Liver (tissue), 9 donors: ENCODE measurements around the gene WWP2. TPM values are rescaled to one million over a fixed set of nuclear protein-coding genes. Genes with fewer than 3 reads are reported as not detected.
A peak's percentile ranks its signal among the peaks of the same experiment; 100 is the strongest.

Source experiments
- DNase-seq: peaks from one replicate; pipeline ENCODE4 v3.0.0-alpha.2; 2017; ENCODE audit warnings: low spot score
- H3K27ac ChIP-seq, 2 donors: one replicate each; pipeline ENCODE4 v1.7.0; 2013; ENCODE audit warnings: inconsistent platforms in 2 of 2, low read length in 2 of 2, control low read depth in 1 of 2, low read depth in 1 of 2, mild to moderate bottlenecking in 1 of 2
- H3K27me3 ChIP-seq, 4 donors: one replicate each; pipeline versions ENCODE4 v1.6.1 to v1.7.0; 2013; ENCODE audit warnings: low read length in 3 of 4, inconsistent platforms in 1 of 4, mild to moderate bottlenecking in 1 of 4, moderate library complexity in 1 of 4; ENCODE audit not compliant: control insufficient read depth in 4 of 4, insufficient read depth in 4 of 4
- H3K36me3 ChIP-seq, 4 donors: one replicate each; pipeline versions ENCODE4 v1.6.1 to v1.7.0; 2013; ENCODE audit warnings: low read length in 3 of 4, mild to moderate bottlenecking in 3 of 4, low read depth in 1 of 4, moderate library complexity in 1 of 4; ENCODE audit not compliant: control insufficient read depth in 4 of 4, insufficient read depth in 3 of 4
- H3K4me1 ChIP-seq, 4 donors: one replicate each; pipeline versions ENCODE4 v1.6.1 to v1.7.0; 2013; ENCODE audit warnings: low read length in 3 of 4, mild to moderate bottlenecking in 3 of 4, moderate library complexity in 1 of 4; ENCODE audit not compliant: control insufficient read depth in 4 of 4, insufficient read depth in 4 of 4
- H3K4me3 ChIP-seq, 3 donors: one replicate each; pipeline versions ENCODE4 v1.6.1 to v1.7.0; 2013; ENCODE audit warnings: low read length in 3 of 3, control low read depth in 1 of 3, low read depth in 1 of 3, mild to moderate bottlenecking in 1 of 3
- H3K9ac ChIP-seq, 2 donors: one replicate each; pipeline ENCODE4 v1.7.0; 2013; ENCODE audit warnings: low read length in 2 of 2, mild to moderate bottlenecking in 2 of 2, moderate library complexity in 2 of 2, control low read depth in 1 of 2, low read depth in 1 of 2
- H3K9me3 ChIP-seq, 4 donors: one replicate each; pipeline versions ENCODE4 v1.6.1 to v1.7.0; 2013; ENCODE audit warnings: low read length in 3 of 4; ENCODE audit not compliant: control insufficient read depth in 4 of 4
- FOXA1 ChIP-seq: IDR thresholded peaks from 2 replicates; pipeline ENCODE4 v1.6.1; 2016; ENCODE audit warnings: antibody characterized with exemption
- FOXA2 ChIP-seq: IDR thresholded peaks from 2 replicates; pipeline ENCODE4 v1.6.1; 2016; ENCODE audit warnings: antibody characterized with exemption
- GABPA ChIP-seq, 2 donors: IDR thresholded peaks in 1 of 2; conservative IDR thresholded peaks in 1 of 2; 2 replicates each; pipeline ENCODE4 v1.6.1; 2016; ENCODE audit warnings: antibody characterized with exemption in 2 of 2, mild to moderate bottlenecking in 1 of 2, moderate library complexity in 1 of 2
- HNF4A ChIP-seq, 2 donors: conservative IDR thresholded peaks; 2 replicates each; pipeline ENCODE4 v1.6.1; 2016; ENCODE audit warnings: antibody characterized with exemption in 2 of 2, mild to moderate bottlenecking in 2 of 2
- HNF4G ChIP-seq: IDR thresholded peaks from 2 replicates; pipeline ENCODE4 v1.6.1; 2016; ENCODE audit warnings: antibody characterized with exemption
- JUND ChIP-seq, 2 donors: IDR thresholded peaks; 2 replicates each; pipeline ENCODE4 v1.6.1; 2016; ENCODE audit warnings: antibody characterized with exemption in 2 of 2
- NR2F2 ChIP-seq: IDR thresholded peaks from 2 replicates; pipeline ENCODE4 v1.6.1; 2016; ENCODE audit warnings: antibody characterized with exemption
- RAD21 ChIP-seq, 2 donors: IDR thresholded peaks; 2 replicates each; pipeline ENCODE4 v1.6.1; 2016; ENCODE audit warnings: antibody characterized with exemption in 2 of 2, mild to moderate bottlenecking in 2 of 2
- RXRA ChIP-seq, 2 donors: IDR thresholded peaks; 2 replicates each; pipeline ENCODE4 v1.6.1; 2017 to 2018; ENCODE audit warnings: antibody characterized with exemption in 2 of 2, mild to moderate bottlenecking in 1 of 2
- SP1 ChIP-seq: IDR thresholded peaks from 2 replicates; pipeline ENCODE4 v1.6.1; 2018; ENCODE audit warnings: antibody characterized with exemption, mild to moderate bottlenecking
- TAF1 ChIP-seq: conservative IDR thresholded peaks from 2 replicates; pipeline ENCODE4 v1.6.1; 2016; ENCODE audit warnings: antibody characterized with exemption, mild to moderate bottlenecking
- YY1 ChIP-seq: IDR thresholded peaks from 2 replicates; pipeline ENCODE4 v1.6.1; 2016; ENCODE audit warnings: antibody characterized with exemption, mild to moderate bottlenecking
- WGBS: extraction: QIAGEN DNeasy Blood & Tissue Kit; methylation state at CpG from one replicate; pipeline ENCODE4 v1.1.7; 2013; 5-methylcytosine and 5-hydroxymethylcytosine counted together
- polyA plus RNA-seq, 2 donors: library from polyadenylated mRNA; stranded (reverse) in 1 of 2; unstranded in 1 of 2; fragments of 200-250 nt in 1 of 2; fragments of >200 nt in 1 of 2; fragmentation: Nextera tagmentation in 1 of 2; extraction: Ambion mirVana in 1 of 2; gene quantifications; one replicate each; pipeline versions ENCODE4 v1.2.1 to v1.2.3, GENCODE V29; 2013 to 2015
- total RNA-seq, 2 donors: library from RNA; depleted of rRNA; stranded (reverse); fragments of >200 nt; gene quantifications; one replicate each; pipeline ENCODE4 v1.2.3, GENCODE V29; 2014
- TF ChIP-seq, protein P1 (sequence below): IDR thresholded peaks from 2 replicates; pipeline ENCODE4 v1.6.1; 2016; ENCODE audit warnings: antibody characterized with exemption
- TF ChIP-seq, protein P2 (sequence below): fragments of 150-350 bp; IDR thresholded peaks from 2 replicates; pipeline ENCODE4 v1.5.1; 2017; ENCODE audit warnings: improper control_type of control experiment, low read depth, low read length; ENCODE audit not compliant: missing input control
- TF ChIP-seq, protein P3 (sequence below): IDR thresholded peaks from 2 replicates; pipeline ENCODE4 v1.6.1; 2016; ENCODE audit warnings: antibody characterized with exemption, mild to moderate bottlenecking
- TF ChIP-seq, protein P4 (sequence below): IDR thresholded peaks from 2 replicates; pipeline ENCODE4 v1.6.1; 2016; ENCODE audit warnings: antibody characterized with exemption
- TF ChIP-seq, protein P5 (sequence below): IDR thresholded peaks from 2 replicates; pipeline ENCODE4 v1.6.1; 2016; ENCODE audit warnings: antibody characterized with exemption
- donor health status: healthy.
- donor health status: healthy.
- donor health status: healthy.
- donor health status: healthy.
- donor health status: healthy.

WWP2 gene
- total and polyA plus RNA-seq, 4 donors: 8.6 to 22.7 (median 13.6) TPM

DNA sequence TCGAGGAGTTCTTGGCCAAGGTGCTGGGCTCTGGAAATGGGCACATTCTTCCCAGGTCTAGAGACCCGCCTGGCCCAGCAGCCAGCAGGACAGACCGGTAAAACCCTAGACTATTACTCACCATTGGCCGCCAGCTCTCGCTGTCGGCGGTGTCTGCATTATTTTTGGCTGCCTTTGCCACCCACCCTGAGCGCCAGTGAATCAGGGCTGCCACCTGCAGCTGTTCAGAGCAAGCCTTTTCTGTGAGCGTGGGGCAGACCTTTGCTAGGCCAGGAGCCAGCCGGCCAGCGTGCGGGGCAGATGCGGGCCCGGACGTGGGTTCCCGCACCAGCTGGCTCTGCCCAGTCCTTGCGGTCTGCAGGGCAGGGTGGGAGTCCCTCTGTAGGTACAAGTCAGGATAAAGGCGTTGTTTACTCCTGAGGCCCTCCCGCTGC lies 173.2 kb downstream of the WWP2 start:
- no peaks in the 10 kb centered on the region for H3K9me3 ChIP-seq
- DNase-seq: no peak
- TF ChIP-seq SP1 (no peak), JUND (IDR thresholded peaks at IDR 0.05) (no peak), GABPA (IDR thresholded peaks at IDR 0.05 in 1 of 2, conservative IDR thresholded peaks at IDR 0.05 in 1 of 2) (no peak), RAD21 (IDR thresholded peaks at IDR 0.05) (no peak), FOXA1 (no peak)
- TF ChIP-seq, protein P1, sequence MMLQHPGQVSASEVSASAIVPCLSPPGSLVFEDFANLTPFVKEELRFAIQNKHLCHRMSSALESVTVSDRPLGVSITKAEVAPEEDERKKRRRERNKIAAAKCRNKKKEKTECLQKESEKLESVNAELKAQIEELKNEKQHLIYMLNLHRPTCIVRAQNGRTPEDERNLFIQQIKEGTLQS: no peak
- TF ChIP-seq, protein P2, sequence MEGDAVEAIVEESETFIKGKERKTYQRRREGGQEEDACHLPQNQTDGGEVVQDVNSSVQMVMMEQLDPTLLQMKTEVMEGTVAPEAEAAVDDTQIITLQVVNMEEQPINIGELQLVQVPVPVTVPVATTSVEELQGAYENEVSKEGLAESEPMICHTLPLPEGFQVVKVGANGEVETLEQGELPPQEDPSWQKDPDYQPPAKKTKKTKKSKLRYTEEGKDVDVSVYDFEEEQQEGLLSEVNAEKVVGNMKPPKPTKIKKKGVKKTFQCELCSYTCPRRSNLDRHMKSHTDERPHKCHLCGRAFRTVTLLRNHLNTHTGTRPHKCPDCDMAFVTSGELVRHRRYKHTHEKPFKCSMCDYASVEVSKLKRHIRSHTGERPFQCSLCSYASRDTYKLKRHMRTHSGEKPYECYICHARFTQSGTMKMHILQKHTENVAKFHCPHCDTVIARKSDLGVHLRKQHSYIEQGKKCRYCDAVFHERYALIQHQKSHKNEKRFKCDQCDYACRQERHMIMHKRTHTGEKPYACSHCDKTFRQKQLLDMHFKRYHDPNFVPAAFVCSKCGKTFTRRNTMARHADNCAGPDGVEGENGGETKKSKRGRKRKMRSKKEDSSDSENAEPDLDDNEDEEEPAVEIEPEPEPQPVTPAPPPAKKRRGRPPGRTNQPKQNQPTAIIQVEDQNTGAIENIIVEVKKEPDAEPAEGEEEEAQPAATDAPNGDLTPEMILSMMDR: no peak
- TF ChIP-seq, protein P3, sequence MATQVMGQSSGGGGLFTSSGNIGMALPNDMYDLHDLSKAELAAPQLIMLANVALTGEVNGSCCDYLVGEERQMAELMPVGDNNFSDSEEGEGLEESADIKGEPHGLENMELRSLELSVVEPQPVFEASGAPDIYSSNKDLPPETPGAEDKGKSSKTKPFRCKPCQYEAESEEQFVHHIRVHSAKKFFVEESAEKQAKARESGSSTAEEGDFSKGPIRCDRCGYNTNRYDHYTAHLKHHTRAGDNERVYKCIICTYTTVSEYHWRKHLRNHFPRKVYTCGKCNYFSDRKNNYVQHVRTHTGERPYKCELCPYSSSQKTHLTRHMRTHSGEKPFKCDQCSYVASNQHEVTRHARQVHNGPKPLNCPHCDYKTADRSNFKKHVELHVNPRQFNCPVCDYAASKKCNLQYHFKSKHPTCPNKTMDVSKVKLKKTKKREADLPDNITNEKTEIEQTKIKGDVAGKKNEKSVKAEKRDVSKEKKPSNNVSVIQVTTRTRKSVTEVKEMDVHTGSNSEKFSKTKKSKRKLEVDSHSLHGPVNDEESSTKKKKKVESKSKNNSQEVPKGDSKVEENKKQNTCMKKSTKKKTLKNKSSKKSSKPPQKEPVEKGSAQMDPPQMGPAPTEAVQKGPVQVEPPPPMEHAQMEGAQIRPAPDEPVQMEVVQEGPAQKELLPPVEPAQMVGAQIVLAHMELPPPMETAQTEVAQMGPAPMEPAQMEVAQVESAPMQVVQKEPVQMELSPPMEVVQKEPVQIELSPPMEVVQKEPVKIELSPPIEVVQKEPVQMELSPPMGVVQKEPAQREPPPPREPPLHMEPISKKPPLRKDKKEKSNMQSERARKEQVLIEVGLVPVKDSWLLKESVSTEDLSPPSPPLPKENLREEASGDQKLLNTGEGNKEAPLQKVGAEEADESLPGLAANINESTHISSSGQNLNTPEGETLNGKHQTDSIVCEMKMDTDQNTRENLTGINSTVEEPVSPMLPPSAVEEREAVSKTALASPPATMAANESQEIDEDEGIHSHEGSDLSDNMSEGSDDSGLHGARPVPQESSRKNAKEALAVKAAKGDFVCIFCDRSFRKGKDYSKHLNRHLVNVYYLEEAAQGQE: no peak

DNA sequence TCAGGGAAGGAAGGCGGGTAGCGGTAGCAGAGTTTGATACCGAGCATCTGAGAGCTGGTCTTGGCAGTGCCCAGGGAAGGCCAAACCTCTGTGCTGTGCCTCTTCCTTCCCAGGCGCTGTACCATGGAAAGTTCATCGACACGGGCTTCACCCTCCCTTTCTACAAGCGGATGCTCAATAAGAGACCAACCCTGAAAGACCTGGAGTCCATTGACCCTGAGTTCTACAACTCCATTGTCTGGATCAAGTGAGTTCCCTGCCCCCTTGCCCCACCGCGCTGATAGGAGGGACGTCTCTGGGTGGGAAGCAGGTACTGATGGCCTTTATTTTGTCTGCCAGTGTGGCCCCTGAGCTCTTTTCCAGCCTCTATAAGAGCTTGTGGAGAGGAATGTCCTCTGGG lies 173.6 kb downstream of the WWP2 start:
- no peak for TF ChIP-seq GABPA (IDR thresholded peaks at IDR 0.05 in 1 of 2, conservative IDR thresholded peaks at IDR 0.05 in 1 of 2)
- peak; percentile 60 to 80 for TF ChIP-seq RXRA (IDR thresholded peaks at IDR 0.05)
- no peak for TF ChIP-seq FOXA2
- no peak overlapping the region for H3K27ac ChIP-seq
- peaks cover 0 to 3% (median 0%) of the 10 kb centered on the region in 4 donors for H3K4me1 ChIP-seq
- H3K4me3 ChIP-seq: no peak overlapping the region
- no peaks in the 10 kb centered on the region for H3K27me3 ChIP-seq
- whole genome bisulfite sequencing: 82% methylated on average over 10 of the region's 10 CpGs
- peaks cover 11 to 66% (median 25%) of the 10 kb centered on the region in 4 donors for H3K36me3 ChIP-seq
- no peak for DNase-seq
- no peak overlapping the region for H3K9ac ChIP-seq
- no peaks in the 10 kb centered on the region for H3K9me3 ChIP-seq

More for the DNA sequence above, 173.2 kb downstream of the WWP2 start:
- no peak overlapping the region for H3K4me3 ChIP-seq
- H3K27me3 ChIP-seq: no peaks in the 10 kb centered on the region
- no peaks in the 10 kb centered on the region for H3K4me1 ChIP-seq
- H3K36me3 ChIP-seq: peaks cover 11 to 66% (median 25%) of the 10 kb centered on the region in 4 donors
- H3K9ac ChIP-seq: no peak overlapping the region
- H3K27ac ChIP-seq: no peak overlapping the region
- 95% methylated on average over 19 of the region's 19 CpGs for WGBS

DNA sequence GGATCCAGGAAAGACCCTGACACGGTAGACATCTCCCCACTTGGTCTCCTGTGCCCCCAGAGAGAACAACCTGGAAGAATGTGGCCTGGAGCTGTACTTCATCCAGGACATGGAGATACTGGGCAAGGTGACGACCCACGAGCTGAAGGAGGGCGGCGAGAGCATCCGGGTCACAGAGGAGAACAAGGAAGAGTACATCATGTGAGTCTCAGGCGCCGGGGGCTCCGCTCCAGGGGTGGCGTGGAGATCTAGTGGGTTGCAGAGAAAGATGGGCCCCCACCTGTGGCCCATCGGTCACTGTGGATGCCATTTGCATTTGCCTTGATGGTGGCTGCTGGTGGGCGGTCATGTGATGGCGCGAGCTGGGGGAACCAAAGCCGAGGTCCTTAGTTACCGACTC lies 174.1 kb downstream of the WWP2 start:
- H3K4me1 ChIP-seq: peaks cover 2 to 6% (median 4%) of the 10 kb centered on the region in 4 donors
- TF ChIP-seq, protein P4, sequence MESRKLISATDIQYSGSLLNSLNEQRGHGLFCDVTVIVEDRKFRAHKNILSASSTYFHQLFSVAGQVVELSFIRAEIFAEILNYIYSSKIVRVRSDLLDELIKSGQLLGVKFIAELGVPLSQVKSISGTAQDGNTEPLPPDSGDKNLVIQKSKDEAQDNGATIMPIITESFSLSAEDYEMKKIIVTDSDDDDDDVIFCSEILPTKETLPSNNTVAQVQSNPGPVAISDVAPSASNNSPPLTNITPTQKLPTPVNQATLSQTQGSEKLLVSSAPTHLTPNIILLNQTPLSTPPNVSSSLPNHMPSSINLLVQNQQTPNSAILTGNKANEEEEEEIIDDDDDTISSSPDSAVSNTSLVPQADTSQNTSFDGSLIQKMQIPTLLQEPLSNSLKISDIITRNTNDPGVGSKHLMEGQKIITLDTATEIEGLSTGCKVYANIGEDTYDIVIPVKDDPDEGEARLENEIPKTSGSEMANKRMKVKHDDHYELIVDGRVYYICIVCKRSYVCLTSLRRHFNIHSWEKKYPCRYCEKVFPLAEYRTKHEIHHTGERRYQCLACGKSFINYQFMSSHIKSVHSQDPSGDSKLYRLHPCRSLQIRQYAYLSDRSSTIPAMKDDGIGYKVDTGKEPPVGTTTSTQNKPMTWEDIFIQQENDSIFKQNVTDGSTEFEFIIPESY: no peak
- TF ChIP-seq RXRA (IDR thresholded peaks at IDR 0.05) (no peak), RAD21 (IDR thresholded peaks at IDR 0.05) (no peak), FOXA2 (no peak), HNF4G (no peak), TAF1 (no peak), NR2F2 (no peak), YY1 (no peak), HNF4A (conservative IDR thresholded peaks at IDR 0.05) (no peak)
- TF ChIP-seq, protein P5, sequence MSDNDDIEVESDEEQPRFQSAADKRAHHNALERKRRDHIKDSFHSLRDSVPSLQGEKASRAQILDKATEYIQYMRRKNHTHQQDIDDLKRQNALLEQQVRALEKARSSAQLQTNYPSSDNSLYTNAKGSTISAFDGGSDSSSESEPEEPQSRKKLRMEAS: no peak
- TF ChIP-seq, protein P2: no peak
- no peak overlapping the region for H3K27ac ChIP-seq
- H3K36me3 ChIP-seq: peaks cover 11 to 64% (median 22%) of the 10 kb centered on the region in 4 donors
- no peaks in the 10 kb centered on the region for H3K27me3 ChIP-seq
- H3K4me3 ChIP-seq: no peak overlapping the region
- H3K9me3 ChIP-seq: no peaks in the 10 kb centered on the region
- no peak overlapping the region for H3K9ac ChIP-seq
- DNase-seq: no peak
- 96% methylated on average over 16 of the region's 16 CpGs for WGBS
